Upper lobe of left lung (tissue), 4 donors: Measurements from ENCODE around the gene SNURF.

Source experiments
- CTCF ChIP-seq, 6 experiments: fragments of 450-650 bp in 4 of 6; fragments of 200-600 bp in 2 of 6; sonication (generic) in 2 of 6; IDR thresholded peaks; one replicate each; pipeline ENCODE4 v1.5.1; 2016 to 2019; ENCODE audit warnings: antibody characterized with exemption in 6 of 6
- EP300 ChIP-seq, 4 donors: sonication (generic); formaldehyde crosslinking; IDR thresholded peaks; one replicate each; pipeline ENCODE4 v1.5.1; 2017; ENCODE audit warnings: antibody characterized with exemption in 4 of 4, control low read depth in 2 of 4
- POLR2A ChIP-seq, 4 donors: fragments of 450-650 bp; IDR thresholded peaks; one replicate each; pipeline ENCODE4 v1.5.1; 2016 to 2017; ENCODE audit warnings: antibody characterized with exemption in 4 of 4, mild to moderate bottlenecking in 2 of 4
- POLR2AphosphoS5 ChIP-seq, 2 donors: sonication (generic); formaldehyde crosslinking; IDR thresholded peaks; one replicate each; pipeline ENCODE4 v1.5.1; 2017; ENCODE audit warnings: antibody characterized with exemption in 2 of 2

DNA sequence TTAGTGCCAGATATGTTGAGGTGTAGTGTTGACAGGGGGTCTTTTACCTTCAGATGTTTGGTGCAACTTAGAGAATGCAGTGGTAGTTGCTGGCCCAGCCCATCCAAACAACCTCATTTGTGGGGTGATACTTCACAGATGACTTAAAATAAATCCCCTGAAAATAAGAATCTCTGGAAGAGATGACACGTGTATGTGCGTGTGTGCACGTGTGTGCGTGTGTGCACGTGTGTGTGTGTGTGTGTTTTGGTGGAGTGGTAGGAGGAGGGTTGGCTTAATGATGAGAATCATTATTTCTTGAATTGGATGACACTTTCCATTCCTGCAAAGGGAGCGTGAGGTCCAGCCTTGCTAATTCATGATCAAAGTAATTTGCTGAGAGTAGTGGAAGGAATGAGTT lies 31.9 kb downstream of the SNURF start:
- TF ChIP-seq CTCF (IDR thresholded peaks at IDR 0.05) (no peak), POLR2A (IDR thresholded peaks at IDR 0.05) (no peak), EP300 (IDR thresholded peaks at IDR 0.05) (no peak), POLR2AphosphoS5 (IDR thresholded peaks at IDR 0.05) (no peak)
